AG04449 (cell line): ENCODE data around the gene TBC1D17.

Source experiments
- CTCF ChIA-PET: fragments of 350-600 bp; formaldehyde crosslinking; extraction: SDS; loops from one replicate; lab custom pipeline; 2021; ENCODE audit warnings: antibody characterized with exemption; lab: Yijun Ruan, JAX
- POLR2A ChIA-PET: fragments of 400-600, 350-600 bp; formaldehyde crosslinking; extraction: SDS; loops from one replicate; lab custom pipeline; 2020; ENCODE audit warnings: antibody characterized with exemption, inconsistent platforms; lab: Yijun Ruan, JAX
- DNase-seq: peaks from one replicate; pipeline ENCODE4 v3.0.0-alpha.2; 2010; ENCODE audit warnings: low read depth, low spot score
- H3K4me3 ChIP-seq: 2 replicates; pipeline ENCODE4 v1.5.1; 2011; ENCODE audit warnings: low read depth, mild to moderate bottlenecking, control low read depth, low read length
- CTCF ChIP-seq: IDR thresholded peaks from one replicate; pipeline ENCODE4 v1.5.1; 2011; ENCODE audit warnings: mild to moderate bottlenecking, moderate library complexity, low read length, control low read depth, inconsistent platforms; ENCODE audit not compliant: insufficient read depth; ENCODE audit errors: missing control alignments

TBC1D17 gene

DNA sequence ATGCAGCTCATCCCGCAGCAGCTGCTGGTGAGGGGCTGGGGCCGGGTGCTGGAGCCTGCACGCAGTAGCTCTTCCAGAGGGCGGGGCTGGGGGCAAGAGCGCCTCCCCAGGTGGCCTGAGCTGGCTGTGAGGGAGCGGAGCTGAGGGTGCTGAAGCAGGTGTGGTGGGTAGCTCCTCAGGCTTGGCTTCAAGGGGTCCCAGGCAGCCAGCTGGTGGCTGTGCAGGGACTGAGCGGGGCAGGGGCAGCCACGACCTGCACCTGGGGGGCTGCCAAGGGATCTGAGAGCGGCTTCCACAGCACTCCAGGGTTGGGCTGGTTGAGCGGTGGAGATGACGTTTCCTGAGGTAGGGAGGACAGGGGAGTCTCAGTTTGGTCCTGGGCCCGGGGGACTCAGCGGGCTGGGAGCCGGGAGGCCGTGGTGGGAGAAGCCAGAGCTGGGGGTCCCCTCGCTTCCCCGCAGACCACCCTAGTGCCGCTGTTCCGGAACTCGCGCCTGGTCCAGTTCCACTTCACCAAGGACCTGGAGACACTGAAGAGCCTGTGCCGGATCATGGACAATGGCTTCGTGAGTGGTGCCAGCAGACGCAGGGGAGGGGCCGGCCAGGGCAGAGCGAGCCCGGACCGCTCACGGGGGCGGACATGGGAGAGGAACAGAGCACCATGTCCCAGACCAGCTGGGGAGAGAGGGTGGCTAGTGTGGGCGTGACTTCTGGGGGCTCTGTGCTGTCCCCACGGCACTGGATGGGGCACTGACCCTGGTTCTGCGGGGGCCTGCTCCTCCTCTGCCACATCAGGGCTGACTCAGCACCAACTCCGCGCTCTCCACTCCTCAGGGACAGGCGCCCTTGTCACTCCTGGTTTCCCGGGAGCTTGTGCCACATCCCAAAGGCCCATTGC is 19.2 kb upstream of the TBC1D17 start:
- ChIA-PET POLR2A (interaction anchor here (2.0 to 2.3 kb wide), 2 partner anchors 11 to 17 kb away, joined by 7 to 13 read pairs; no protein-coding TSS in a partner anchor), CTCF (no interaction called here)
- no peak for DNase-seq
- no peak overlapping the region for H3K4me3 ChIP-seq
- no peak for TF ChIP-seq CTCF

DNA sequence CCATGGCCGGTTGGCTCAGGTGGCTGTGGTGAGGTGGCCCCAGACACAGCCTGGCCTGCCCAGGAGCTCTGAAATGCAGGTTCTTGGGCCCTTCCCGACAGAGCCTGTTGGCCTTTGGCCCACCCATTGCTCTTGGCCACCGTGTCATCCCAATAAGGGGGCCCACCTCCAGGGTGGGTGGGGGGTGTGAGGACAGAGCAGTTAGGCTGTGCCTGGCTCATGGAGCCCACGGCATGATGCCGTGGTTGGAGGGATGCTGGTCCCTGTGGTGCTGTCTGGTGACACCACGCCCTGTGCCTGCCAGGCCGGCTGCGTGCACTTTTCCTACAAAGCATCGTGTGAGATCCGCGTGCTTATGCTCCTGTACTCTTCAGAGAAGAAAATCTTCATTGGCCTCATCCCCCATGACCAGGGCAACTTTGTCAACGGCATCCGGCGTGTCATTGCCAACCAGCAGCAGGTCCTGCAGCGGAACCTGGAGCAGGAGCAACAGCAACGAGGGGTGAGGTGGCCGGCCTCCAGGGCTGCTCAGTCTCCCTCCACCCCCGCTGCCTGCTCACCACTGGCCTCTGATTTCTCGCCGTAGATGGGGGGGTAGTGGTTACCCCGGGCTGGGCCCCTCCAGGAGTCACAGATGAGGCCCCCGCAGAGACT is 17.7 kb upstream of the TBC1D17 start:
- DNase-seq = no peak
- no peak overlapping the region for H3K4me3 ChIP-seq
- POLR2A ChIA-PET = interaction anchor here (0.8 to 2.3 kb wide), 3 partner anchors 9 to 16 kb away, joined by 3 to 13 read pairs (median 7); no protein-coding TSS in a partner anchor
- no peak for TF ChIP-seq CTCF
- CTCF ChIA-PET = no interaction called here

DNA sequence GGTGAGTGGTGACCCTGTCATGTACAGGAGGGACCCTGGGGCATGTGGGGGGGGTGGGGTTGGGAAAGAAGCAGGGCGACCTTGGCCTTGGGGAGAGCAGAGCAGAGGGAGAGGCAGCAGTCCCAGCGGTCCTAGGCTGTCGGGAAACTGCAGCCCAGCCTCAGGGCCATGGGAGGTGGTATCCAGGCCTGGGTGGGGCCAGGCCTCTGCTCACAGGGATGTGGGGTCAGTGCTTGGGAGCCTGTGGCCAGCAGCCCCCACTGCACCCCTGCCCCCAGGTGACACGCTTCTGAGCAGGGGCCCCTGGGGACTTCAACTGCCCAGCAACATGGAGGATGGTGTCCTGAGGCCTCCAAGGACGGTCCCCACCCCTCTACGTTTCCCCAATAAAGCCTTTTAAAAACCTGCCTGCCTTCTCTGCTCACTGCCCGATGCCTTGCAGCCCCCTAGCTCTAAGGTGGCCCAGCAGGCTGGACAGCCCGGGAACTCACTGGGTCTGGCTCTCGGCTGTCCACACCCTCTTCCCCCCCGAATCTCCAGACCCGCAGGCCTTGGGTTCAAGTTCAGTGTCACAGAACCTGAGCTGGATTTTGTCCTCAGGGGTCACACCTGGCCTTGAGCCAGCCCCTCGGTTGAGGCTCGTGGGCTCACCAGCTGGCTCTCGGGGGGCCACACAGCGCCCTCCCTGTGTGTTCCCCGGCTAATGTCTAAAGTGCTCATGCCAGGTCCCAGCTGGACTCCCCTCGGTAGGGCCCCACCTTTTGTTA is 17.0 kb upstream of the TBC1D17 start:
- DNase-seq = no peak
- CTCF ChIA-PET = no interaction called here
- TF ChIP-seq CTCF = no peak
- H3K4me3 ChIP-seq = no peak overlapping the region
- POLR2A ChIA-PET = interaction anchor here (1.3 to 1.8 kb wide), 2 partner anchors 9 to 10 kb away, joined by 3 to 6 read pairs; partner anchors contain the start of gene PTOV1

- no peak for DNase-seq
- no peak overlapping the region for H3K4me3 ChIP-seq
- POLR2A ChIA-PET = interaction anchor here (1.3 to 1.8 kb wide), 2 partner anchors 8 to 11 kb away, joined by 3 to 6 read pairs; partner anchors contain the start of gene PTOV1
- CTCF ChIA-PET = no interaction called here
- no peak for TF ChIP-seq CTCF
Measured at GRCh38 chr19:49861107-49861506, 16.4 kb upstream of the TBC1D17 start.

GRCh38 chr19:49861541-49862378 is 15.7 kb upstream of the TBC1D17 start:
- POLR2A ChIA-PET = interaction anchor here (1.2 to 1.8 kb wide), 3 partner anchors 8 to 14 kb away, joined by 3 to 6 read pairs (median 5); partner anchors contain the start of gene PTOV1
- H3K4me3 ChIP-seq = no peak overlapping the region
- no peak for DNase-seq
- TF ChIP-seq CTCF = no peak
- CTCF ChIA-PET = interaction anchor here (1.4 kb wide), 1 partner anchor 274 kb away, joined by 4 read pairs; no protein-coding TSS in a partner anchor
